ENCODE measurements around the gene ATXN1. TPM values are rescaled to one million over a fixed set of nuclear protein-coding genes. Genes with fewer than 3 reads are reported as not detected.
"Not testable (repeated sequence)": the region's sequence is repeated elsewhere in the genome, so short reads cannot be mapped to it uniquely, and the experiment has no call there.

Gene ATXN1
- polyA plus RNA-seq, 1 of the 3 experiments (the other 2 are of a cell fraction), result 7.9 TPM

DNA sequence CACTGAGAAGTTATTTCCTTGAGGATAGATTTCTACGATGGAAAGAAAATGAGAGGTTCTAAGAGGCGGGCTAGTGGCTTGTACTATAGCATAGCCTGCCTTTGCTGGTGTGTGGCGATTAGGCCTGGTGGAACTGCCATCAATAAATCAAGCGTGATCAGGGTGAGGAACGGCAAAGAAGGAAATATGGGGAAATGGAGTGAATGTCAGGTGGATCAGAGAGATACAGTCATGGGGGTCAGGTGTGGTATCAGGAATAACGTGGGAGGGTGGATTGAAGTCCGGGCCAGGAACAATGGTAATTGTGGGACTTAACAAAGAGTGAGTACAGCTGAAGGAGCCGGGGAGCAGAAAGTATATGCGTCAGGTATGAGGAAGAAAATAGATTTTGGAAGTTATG lies 500.7 kb downstream of the ATXN1 start:
- WGBS (ENCODE audit: low lambda C conversion rate), result 91% methylated on average over 9 of the region's 9 CpGs
- H3K4me1 ChIP-seq (ENCODE audit: control insufficient read depth in 1 of 2, insufficient read depth in 2 of 2, low read depth in 1 of 2, low read length in 1 of 2); DNase-seq; H3K9me2 ChIP-seq; H3K27ac ChIP-seq (ENCODE audit: low read depth in 2 of 2, low read length in 1 of 2); H3K4me2 ChIP-seq; H4K20me1 ChIP-seq (ENCODE audit: insufficient read depth); H3K9ac ChIP-seq; H3K79me2 ChIP-seq (ENCODE audit: insufficient read depth); POLR2A ChIA-PET; H3K4me3 ChIP-seq (ENCODE audit: low read depth in 2 of 2, low read length in 1 of 2); H3K36me3 ChIP-seq (replicated peaks in 1 of 2; ENCODE audit: control insufficient read depth in 1 of 2, insufficient read depth in 2 of 2, low read length in 1 of 2); H3F3A ChIP-seq (replicated peaks; ENCODE audit: insufficient read depth); H3K27me3 ChIP-seq (ENCODE audit: insufficient read depth); CTCF ChIA-PET; H2AFZ ChIP-seq (ENCODE audit: low read depth); H3K9me3 ChIP-seq: not testable (repeated sequence)

DNA sequence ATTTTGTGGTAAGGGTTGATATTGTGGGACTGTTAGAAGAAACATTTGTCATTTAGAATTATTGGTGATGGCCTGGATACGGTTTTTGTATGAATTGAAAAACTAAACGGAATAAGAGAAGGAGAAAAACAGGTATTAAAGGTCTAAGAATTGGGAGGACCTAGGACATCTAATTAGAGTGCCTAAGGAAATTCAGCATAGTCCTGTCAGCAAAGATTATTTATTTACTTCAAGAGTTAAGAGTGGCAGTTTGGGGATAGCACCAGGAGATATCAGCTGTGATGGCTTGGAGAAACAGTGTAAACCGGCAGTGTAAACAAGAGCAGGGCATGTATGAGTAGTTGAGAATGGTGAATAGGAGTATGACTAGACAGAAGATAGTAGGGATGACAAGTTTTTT lies 501.7 kb downstream of the ATXN1 start:
- CTCF ChIA-PET; H3K4me2 ChIP-seq; H3K9me3 ChIP-seq; H3K27ac ChIP-seq (ENCODE audit: low read depth in 2 of 2, low read length in 1 of 2); POLR2A ChIA-PET; H3K79me2 ChIP-seq (ENCODE audit: insufficient read depth); H3K4me3 ChIP-seq (ENCODE audit: low read depth in 2 of 2, low read length in 1 of 2); H3K9me2 ChIP-seq; DNase-seq; H3K4me1 ChIP-seq (ENCODE audit: control insufficient read depth in 1 of 2, insufficient read depth in 2 of 2, low read depth in 1 of 2, low read length in 1 of 2); H3K9ac ChIP-seq; H2AFZ ChIP-seq (ENCODE audit: low read depth); H3K36me3 ChIP-seq (replicated peaks in 1 of 2; ENCODE audit: control insufficient read depth in 1 of 2, insufficient read depth in 2 of 2, low read length in 1 of 2); H4K20me1 ChIP-seq (ENCODE audit: insufficient read depth); H3K27me3 ChIP-seq (ENCODE audit: insufficient read depth); H3F3A ChIP-seq (replicated peaks; ENCODE audit: insufficient read depth): not testable (repeated sequence)
- WGBS (ENCODE audit: low lambda C conversion rate), result 97% methylated on average over 2 of the region's 3 CpGs

DNA sequence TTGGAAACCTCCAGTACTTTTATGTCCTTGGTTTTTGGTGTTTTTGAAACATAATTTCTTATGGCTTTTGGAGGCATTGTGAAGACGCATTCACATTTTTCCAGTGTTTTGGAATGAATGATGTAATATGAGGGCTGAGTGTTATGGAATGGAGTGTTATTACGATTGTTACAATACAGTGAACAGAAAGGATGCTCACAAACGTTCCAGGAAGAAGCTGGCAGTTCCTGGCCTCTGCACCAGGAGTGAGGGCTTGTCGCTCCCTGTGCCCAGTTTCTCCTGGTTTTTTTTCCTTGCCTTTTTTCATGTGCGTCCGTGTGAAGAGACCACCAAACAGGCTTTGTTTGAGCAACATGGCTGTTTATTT lies 502.6 kb downstream of the ATXN1 start:
- TF ChIP-seq TEAD4 (IDR thresholded peaks at IDR 0.05; ENCODE audit: borderline replicate concordance, insufficient read depth) (no peak), ELF1 (IDR thresholded peaks at IDR 0.05) (no peak), RFX5 (IDR thresholded peaks at IDR 0.05; ENCODE audit: low read length) (no peak), RAD21 (IDR thresholded peaks at IDR 0.05; ENCODE audit: low read length) (no peak), SMC3 (IDR thresholded peaks at IDR 0.05; ENCODE audit: low read depth, low read length) (no peak), SIN3A (IDR thresholded peaks at IDR 0.05; ENCODE audit: borderline replicate concordance, low read depth, low read length) (no peak), GABPA (IDR thresholded peaks at IDR 0.05; ENCODE audit: low read depth) (no peak), JUND (IDR thresholded peaks at IDR 0.05) (no peak), CHD2 (IDR thresholded peaks at IDR 0.05; ENCODE audit: low read length, partially characterized antibody) (no peak), RXRA (IDR thresholded peaks at IDR 0.05; ENCODE audit: borderline replicate concordance, low read depth) (no peak), MXI1 (IDR thresholded peaks at IDR 0.05; ENCODE audit: low read depth, low read length) (no peak)
- TF ChIP-seq, protein P1, sequence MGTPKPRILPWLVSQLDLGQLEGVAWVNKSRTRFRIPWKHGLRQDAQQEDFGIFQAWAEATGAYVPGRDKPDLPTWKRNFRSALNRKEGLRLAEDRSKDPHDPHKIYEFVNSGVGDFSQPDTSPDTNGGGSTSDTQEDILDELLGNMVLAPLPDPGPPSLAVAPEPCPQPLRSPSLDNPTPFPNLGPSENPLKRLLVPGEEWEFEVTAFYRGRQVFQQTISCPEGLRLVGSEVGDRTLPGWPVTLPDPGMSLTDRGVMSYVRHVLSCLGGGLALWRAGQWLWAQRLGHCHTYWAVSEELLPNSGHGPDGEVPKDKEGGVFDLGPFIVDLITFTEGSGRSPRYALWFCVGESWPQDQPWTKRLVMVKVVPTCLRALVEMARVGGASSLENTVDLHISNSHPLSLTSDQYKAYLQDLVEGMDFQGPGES (IDR thresholded peaks at IDR 0.05; ENCODE audit: low read depth, low read length), result no peak
- TF ChIP-seq, protein P2, sequence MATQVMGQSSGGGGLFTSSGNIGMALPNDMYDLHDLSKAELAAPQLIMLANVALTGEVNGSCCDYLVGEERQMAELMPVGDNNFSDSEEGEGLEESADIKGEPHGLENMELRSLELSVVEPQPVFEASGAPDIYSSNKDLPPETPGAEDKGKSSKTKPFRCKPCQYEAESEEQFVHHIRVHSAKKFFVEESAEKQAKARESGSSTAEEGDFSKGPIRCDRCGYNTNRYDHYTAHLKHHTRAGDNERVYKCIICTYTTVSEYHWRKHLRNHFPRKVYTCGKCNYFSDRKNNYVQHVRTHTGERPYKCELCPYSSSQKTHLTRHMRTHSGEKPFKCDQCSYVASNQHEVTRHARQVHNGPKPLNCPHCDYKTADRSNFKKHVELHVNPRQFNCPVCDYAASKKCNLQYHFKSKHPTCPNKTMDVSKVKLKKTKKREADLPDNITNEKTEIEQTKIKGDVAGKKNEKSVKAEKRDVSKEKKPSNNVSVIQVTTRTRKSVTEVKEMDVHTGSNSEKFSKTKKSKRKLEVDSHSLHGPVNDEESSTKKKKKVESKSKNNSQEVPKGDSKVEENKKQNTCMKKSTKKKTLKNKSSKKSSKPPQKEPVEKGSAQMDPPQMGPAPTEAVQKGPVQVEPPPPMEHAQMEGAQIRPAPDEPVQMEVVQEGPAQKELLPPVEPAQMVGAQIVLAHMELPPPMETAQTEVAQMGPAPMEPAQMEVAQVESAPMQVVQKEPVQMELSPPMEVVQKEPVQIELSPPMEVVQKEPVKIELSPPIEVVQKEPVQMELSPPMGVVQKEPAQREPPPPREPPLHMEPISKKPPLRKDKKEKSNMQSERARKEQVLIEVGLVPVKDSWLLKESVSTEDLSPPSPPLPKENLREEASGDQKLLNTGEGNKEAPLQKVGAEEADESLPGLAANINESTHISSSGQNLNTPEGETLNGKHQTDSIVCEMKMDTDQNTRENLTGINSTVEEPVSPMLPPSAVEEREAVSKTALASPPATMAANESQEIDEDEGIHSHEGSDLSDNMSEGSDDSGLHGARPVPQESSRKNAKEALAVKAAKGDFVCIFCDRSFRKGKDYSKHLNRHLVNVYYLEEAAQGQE (IDR thresholded peaks at IDR 0.05; ENCODE audit: low read depth, low read length), result no peak
- TF ChIP-seq, protein P3, sequence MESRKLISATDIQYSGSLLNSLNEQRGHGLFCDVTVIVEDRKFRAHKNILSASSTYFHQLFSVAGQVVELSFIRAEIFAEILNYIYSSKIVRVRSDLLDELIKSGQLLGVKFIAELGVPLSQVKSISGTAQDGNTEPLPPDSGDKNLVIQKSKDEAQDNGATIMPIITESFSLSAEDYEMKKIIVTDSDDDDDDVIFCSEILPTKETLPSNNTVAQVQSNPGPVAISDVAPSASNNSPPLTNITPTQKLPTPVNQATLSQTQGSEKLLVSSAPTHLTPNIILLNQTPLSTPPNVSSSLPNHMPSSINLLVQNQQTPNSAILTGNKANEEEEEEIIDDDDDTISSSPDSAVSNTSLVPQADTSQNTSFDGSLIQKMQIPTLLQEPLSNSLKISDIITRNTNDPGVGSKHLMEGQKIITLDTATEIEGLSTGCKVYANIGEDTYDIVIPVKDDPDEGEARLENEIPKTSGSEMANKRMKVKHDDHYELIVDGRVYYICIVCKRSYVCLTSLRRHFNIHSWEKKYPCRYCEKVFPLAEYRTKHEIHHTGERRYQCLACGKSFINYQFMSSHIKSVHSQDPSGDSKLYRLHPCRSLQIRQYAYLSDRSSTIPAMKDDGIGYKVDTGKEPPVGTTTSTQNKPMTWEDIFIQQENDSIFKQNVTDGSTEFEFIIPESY (IDR thresholded peaks at IDR 0.05; ENCODE audit: borderline replicate concordance, low read depth), result no peak
- H3F3A ChIP-seq (replicated peaks; ENCODE audit: insufficient read depth), result no peaks in the 10 kb centered on the region
- no peaks in the 10 kb centered on the region for H3K9me2 ChIP-seq
- WGBS (ENCODE audit: low lambda C conversion rate), result 93% methylated on average over 6 of the region's 6 CpGs
- H3K9ac ChIP-seq, result no peak overlapping the region
- H3K4me1 ChIP-seq (ENCODE audit: control insufficient read depth in 1 of 2, insufficient read depth in 2 of 2, low read depth in 1 of 2, low read length in 1 of 2), result no peaks in the 10 kb centered on the region
- ChIA-PET POLR2A (no interaction called here), CTCF (interaction anchor here (0.7 kb wide), 1 partner anchor 70 kb away, joined by 3 read pairs; no protein-coding TSS in a partner anchor)
- H3K36me3 ChIP-seq (replicated peaks in 1 of 2; ENCODE audit: control insufficient read depth in 1 of 2, insufficient read depth in 2 of 2, low read length in 1 of 2), result no peaks in the 10 kb centered on the region
- H3K27ac ChIP-seq (ENCODE audit: low read depth in 2 of 2, low read length in 1 of 2), result no peak overlapping the region
- no peak for DNase-seq
- H3K4me2 ChIP-seq, result no peak overlapping the region
- H3K9me3 ChIP-seq, result 0 out of 2 replicates have a peak, but pooled peaks cover 4% of the 10 kb centered on the region
- H4K20me1 ChIP-seq (ENCODE audit: insufficient read depth), result no peaks in the 10 kb centered on the region
- no peaks in the 10 kb centered on the region for H3K27me3 ChIP-seq (ENCODE audit: insufficient read depth)
- H3K79me2 ChIP-seq (ENCODE audit: insufficient read depth), result no peaks in the 10 kb centered on the region
- H3K4me3 ChIP-seq (ENCODE audit: low read depth in 2 of 2, low read length in 1 of 2), result no peak overlapping the region
- no peak overlapping the region for H2AFZ ChIP-seq (ENCODE audit: low read depth)

Measured in SK-N-SH (cell line).